Stimulated activated CD8-positive, alpha-beta memory T cell treated with anti-CD3 and anti-CD28 coated beads, Interleukin-4, amount 100 ng/mL, for 24 hours (primary cell): ENCODE measurements around the gene RNF215.
"Not testable (repeated sequence)": the region's sequence is repeated elsewhere in the genome, so short reads cannot be mapped to it uniquely, and the experiment has no call there.

Experiments used
- DNase-seq: peaks from one replicate; pipeline ENCODE4 v3.0.0-alpha.2; 2020; ENCODE audit warnings: low read depth

RNF215 gene

DNA sequence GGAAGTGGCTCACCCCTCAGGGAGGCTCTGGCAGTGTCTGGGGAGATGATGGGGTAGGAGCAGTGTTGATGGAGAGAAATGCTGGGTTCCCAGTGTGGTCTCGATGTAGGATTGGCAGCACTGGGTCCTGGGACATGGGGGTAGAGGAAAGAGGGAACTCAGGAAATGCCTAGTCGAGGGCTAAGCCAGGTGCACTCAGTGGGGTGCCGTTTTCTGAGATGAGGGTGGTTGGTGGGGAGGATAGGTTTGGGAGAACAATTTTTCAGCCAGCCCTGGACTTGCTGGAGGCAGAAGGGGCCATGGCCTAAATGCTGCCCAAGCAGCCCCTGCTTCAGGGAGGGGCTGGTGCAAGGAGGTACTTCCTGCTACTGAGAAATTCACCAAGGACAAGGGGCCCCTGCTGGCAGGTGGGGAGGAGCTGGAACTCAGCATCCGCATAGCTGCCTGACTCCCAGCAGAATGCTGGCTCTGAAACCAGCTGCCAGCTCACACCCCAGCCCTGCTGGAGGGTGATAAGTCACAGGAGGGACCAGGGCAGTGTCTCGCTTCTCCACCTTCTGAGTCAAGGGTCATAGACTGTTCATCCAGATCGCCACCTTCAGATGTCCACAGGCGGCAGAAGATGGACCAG, 24.4 kb downstream of the RNF215 start:
- DNase-seq: no peak

DNA sequence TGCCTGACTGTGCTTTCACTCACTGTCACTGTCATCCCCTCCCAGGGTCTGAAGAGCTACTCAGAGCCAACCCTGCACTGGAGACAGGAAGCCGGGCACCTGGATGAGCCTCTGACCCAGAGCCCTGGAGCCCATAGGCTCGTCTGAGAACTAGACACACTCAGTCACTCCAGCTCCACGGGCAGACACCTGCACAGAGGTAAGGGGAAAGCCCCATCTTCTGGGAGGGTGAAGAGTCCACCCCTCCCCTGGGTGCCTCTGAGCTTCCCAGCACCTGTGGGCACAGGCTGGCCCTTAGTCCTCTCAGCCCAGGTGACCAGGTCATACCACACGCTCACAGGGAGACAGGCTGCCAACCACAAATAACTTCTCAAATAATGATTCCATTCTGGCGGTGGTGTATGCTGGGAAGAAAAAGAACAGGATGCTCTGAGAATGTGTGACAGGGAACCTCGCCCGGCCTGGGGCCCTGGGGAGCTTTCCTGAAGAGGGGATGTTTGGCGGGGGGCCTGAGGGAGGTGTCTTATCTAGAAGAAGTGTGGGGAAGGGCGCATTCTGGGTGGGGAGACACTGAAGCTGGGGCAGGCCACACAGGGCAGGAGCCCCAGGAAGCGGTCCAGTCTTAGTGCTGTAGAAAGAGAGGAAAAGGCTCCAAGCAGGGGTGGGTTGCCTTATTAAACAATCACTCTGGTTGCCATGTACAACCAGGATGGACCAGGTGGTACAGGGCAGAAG, 25.1 kb downstream of the RNF215 start:
- DNase-seq: no peak

DNA sequence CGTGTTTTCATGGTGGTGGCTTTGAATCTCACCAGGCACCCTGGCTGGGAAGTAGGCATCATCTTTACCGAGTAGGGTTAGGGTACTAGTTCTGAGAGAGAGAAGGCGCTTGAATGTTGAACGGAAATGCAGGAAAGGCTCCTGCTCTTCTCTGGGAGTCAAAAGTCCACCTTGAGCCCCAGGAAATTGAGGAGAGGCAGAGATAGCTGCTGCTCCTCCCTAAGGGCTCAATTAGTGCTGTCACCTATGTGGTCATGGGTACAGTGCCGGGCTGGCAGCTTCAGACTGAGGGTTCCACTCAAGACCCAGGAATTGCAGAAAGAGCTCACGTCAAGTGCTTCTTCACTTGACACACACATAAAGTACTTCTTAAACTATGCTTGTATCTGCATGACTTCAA, 28.7 kb downstream of the RNF215 start:
- DNase-seq: no peak

DNA sequence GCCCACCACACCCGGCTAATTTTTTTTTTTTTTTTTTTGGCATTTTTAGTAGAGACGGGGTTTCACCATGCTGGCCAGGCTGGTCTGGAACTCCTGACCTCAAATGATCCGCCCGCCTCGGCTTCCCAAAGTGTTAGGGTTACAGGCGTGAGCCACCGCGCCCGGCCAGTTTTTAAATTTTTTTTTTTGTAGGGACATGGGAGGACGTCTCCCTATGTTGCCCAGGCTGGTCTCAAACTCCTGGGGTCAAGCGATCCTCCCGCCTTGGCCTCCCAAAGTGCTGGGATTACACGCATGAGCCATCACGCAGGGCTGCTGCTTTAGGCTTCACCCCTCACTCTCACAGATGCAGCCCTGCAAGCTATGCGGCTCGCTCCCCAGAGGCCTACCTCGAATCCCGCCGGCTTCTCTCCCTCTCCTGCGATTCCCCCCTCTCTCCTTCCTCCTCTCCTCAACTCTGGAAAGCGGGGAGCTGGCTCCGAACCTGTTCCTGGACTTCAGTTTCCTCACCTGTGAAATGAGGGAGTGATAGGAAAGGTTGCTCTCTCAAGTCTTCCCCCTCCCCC, 29.5 kb downstream of the RNF215 start:
- DNase-seq: no peak

DNA sequence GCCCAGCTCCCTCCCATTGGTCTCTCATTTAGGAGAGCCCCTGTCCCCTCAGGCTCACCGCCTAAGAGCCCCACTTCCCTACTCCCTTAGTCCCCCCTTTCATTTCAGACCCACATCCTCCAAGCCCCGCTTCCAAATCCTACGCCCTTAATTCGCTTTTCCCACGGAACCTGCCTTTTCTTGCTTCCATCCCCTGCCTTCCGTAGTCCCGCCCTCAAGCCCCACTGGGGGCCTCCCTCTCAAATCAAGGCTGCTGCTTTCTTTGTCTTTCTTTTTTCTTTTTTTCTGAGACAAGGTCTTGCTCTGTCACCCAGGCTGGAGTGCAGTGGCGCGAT, 30.0 kb downstream of the RNF215 start:
- no peak for DNase-seq

DNA sequence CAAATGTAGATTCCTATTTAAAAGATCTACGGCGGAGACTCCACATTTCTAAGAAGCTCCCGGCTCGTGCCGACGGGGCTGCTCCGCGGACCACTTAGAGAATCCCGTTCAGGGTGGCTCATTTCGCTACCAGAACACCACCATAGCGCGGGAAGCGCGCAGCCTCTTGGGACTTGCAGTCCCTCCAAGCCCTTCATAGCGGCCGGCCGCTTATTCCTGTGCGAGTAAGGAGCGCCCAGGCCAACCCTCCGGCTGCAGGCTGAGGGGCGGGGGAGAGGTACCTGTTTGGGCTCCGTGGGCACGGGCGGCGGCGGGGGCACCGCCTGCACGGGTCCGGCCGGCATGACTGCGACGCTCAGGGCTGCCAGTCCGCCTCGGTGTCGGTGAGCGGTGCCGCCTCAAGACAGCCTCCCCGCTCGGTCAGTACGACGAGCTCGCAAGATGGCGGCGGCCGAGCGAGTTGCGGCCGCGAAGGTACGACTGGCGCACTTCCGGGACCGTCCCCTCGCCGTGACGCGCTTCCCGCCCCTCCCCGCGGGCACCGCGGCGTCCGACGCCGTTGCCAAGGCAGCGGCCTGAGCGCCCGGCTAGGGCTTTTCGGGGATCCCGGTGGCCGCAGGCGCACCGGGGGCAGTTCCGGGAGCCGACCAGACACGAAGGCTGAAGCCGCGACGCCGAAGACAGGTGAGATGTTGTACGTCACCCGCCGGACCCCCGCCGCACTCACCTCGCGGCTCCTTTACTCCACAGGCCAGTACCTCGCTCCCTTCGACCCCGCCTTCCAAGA, 30.6 kb downstream of the RNF215 start, which contains the start of the genes CCDC157 and SF3A1:
Gene CCDC157, plus strand, starts transcription at position 559 of the 787 bp plus-strand sequence. CDS start 8,994 bp downstream, outside the sequence.
Gene SF3A1, minus strand, starts transcription at position 446 of the 787 bp plus-strand sequence. Its CDS starts 102 bp downstream, at position 344.
- peak; percentile 83 for DNase-seq

DNA sequence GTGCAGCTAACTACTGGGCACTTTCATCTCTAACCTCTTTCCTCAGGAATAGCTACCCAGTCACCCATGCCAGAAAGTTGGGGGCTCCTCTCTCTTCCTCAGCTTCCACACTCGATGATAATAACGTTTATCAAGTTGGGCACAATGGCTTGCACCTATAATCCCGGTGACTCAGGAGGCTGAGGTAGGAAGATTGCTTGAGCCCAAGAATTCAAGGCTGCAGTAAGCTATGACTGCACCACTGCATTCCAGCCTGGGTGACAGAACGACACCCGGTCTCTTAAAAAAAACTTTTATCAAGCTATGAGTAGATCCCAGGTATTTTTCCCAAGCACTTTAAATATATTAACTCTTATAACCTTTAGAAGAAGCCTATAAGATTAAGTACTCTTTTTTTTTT, 32.6 kb downstream of the RNF215 start:
- DNase-seq: no peak

DNA sequence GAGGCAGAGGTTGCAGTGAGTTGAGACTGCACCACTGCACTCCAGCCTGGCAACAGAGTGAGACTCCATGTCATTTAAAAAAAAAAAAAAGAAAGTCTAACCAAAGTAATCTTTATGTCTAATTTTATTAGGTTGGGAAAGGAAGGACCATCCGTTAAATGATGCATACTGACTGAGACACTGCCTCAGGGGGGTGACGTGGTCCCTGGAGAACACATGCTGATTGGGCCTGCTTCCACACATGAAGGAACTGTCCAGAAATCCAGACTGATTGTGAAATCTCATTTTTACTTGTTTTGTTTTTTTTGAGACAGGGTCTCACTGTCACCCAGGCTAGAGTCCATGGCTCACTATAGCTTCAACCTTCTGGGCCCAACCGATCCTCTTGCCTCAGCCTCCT, 36.0 kb downstream of the RNF215 start:
- DNase-seq: no peak

DNA sequence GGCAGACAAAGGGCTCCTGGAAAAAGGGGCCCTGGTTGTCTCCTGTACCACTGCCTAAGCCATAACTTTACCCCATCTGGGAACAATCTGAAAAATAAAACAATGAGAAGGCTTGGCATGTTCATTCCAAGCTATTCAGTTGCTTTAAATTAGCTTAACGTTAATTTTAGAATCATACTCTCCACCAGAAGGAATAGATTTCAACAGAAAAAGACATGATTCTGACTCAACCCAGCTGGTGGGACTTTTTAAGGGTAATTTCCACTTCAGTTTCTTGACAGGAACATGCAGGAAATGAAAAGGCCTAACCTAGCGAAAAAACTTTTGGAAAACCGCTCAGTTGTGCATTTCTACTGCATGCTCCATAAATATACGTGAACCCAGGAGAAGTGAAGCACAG, 38.4 kb downstream of the RNF215 start:
- DNase-seq: no peak

DNA sequence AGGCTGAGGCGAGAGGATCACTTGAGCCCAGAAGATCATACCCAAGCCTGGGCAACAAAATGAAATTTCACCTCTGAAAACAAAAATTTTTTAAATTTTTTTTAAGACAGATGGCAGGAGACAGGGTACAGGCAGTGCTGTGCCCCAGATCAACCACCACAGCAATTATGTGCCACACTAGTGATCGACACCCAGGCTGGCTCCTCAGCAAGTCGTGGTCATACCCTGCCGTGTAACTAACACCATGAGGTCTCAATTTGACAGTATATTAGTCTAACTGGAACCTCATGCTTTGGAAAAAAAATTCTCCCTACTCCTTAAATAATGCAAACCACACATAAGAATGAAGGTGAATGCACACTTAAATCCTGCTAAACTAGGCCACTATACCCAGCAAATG, 38.8 kb downstream of the RNF215 start:
- no peak for DNase-seq

DNA sequence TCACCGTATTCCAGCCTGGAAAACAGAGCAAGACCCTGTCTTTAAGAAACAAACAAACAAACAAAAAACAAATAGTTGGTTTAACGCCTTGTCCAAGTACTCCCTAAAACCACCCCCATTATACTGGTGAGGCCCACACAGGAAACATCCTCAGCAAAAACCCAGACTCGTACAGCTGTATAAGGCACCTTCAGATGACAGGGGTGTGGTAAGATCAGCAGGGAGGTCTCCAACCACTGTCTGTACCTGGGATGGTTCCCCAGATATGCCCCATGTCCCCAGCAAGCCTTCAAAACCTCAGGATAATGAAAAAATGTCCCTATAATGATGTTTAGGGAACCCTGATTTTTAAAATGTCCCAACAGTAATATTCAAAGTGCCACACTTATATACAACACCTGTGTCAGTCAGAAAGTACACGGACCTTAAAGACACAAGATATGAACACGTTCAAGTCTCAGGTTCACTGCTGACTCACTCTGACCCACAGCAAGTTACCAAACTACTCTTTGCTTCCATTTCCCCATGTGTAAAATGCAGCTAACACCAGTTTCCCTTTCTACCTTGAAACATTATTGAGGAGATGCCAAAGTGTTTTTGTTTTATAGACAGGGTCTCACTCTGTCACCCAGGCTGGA, 39.8 kb downstream of the RNF215 start:
- no peak for DNase-seq

DNA sequence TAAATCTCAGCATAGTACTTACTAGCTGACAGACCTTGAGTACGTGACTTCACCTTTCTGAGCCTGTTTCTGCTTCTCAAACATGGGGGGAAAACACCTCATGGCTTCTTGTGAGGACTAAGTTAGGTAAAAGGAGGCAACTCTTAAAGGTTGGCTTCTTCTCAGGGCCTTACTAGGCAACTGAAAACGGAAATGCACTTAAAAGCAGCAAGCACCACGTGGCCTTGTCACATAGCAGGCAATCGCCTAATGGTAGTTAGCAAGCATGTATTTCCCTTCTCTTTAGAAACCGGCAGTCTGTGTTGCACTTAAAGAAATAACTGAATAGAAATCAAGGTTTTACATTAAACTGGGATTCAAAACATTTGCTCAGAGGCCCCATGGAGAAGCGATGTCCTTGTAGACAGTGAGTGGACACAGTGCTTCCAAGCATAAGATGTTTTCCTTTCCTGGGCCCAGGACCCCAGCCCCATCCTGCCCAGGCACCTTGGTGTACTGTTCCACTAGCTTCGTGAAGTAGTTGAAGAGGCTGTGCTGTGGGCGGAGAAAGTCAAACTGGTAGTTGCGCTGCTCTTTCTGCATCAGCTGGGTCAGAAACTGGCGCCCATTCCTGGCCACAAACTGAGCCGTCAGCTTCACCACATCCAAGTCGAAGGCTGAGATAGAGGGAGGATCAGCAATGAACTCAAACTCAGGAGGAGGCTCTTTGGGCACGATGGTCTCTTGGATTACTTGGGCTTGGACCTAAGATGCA, 42.6 kb downstream of the RNF215 start:
- DNase-seq: no peak

DNA sequence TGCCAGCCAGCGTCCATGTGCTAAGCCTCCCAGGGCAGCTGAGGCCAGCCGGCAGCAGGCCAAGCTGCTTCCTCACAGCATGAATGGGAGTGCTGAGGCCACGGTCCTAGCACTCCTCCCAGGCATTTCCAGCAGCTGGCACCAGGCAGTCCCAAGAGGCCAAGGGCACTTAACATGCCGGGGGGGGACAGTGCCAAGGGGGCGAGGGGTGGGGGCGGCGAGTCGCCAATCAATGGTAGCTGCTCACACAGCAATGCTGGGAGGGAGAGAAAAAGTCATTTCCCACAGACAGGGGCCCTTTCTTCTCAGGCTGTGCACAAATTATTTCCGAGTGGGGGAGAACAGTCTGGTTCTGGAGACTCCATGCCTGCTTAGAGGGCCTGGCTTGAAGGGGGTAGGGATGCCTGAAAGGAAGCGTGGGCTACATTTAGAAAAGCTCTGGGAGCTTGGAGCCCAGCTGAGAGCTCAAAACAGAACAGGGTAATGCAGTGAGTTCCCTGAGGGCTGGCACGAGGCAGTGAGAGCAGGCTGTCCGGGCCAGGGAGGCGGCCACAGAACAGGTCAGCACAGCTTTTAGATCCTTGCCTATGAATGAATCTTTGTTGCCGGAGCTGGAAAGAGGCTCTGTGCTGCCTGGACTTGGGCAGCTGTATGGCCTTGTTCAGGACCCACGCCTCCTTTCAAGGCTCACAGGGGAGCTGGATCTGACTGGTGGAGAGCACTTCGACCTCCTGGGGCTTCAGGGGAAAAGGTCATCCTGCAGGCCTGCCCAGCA, 46.1 kb downstream of the RNF215 start:
- DNase-seq: no peak

DNA sequence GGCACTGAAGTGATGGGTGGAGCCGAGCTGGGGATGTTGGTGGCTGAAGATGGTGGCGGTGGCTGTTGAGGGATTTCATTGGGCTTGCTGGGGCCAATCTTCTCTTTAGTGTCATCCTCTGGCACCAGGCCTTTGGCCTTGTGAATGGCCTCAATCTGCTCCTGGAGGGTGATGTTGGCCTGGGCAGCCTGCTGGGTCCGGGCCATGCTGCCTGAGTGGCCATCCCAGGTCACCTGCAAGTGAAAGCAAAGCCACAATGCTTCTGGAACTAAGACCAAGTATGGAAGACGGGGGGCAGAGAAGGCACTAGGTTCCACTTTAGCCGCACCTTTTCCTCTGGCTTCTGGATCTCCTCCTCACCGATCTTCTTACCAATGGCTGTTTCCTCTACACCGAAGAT, 48.4 kb downstream of the RNF215 start:
- DNase-seq: no peak

DNA sequence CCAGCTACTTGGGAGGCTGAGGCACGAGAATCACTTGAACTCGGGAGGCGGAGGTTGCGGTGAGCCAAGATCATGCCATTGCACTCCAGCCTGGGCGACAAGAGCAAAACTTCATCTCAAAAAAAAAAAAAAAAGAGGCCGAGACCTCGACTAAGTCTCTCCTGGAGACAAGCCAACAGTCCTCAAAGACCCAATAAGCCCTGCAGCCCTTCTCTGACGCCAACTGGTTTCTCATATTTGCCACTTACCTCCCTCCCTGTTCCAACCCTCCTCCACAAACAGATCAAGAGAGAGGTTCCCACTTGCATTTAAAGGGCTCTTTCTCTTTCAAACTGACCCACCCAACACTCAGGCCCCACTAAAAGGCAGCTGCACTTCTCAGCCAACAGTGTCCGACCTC, 48.9 kb downstream of the RNF215 start:
- DNase-seq: not testable (repeated sequence)

DNA sequence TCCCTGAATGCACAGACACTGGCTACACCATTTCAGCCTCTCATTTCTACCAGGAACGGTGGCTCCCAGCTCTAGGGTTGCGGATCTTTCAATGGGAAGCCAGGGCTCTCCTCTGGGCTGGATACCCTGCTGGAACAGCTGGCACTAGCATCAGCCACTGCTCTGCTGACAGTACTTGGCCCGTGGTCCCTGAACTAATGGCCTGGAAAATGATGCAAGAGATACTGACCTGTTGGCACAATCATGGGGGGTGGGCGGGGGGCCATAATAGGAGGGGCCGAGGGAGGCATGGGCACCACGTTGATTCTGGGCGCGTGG, 49.8 kb downstream of the RNF215 start:
- no peak for DNase-seq

DNA sequence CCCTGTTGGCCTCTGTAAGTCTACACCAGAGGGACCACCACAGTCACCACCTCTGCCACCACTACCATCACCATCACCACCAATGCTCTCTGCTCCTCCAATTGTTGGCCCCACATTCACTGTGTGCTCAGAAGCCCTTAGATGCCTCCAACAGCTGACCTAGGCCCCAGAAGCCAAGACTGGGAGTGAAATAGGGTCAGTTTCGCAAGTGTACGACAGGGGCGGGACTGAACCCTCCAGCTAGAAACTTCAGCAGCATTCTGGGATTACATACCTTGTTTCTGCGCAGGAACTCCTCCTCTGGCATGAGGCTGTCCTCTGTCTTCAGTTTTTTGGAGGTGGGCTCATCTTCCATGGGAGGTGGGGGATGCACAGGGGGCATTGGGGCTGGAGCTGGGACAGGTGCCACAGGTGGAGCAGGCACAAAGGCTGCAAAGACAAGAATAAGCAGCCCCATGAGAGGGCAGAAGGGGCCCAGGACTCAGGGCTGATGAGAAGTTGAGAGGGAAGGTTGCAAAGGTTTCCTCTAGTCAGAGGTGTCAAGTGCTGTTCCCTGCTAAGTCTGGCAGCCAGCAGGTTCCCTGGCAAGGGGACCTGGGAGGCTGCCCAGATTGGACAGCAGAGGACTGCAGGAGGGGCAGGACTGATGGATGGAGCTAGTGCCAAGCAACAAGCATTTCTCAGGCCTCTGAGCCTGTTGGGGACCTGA, 50.3 kb downstream of the RNF215 start:
- DNase-seq: no peak

DNA sequence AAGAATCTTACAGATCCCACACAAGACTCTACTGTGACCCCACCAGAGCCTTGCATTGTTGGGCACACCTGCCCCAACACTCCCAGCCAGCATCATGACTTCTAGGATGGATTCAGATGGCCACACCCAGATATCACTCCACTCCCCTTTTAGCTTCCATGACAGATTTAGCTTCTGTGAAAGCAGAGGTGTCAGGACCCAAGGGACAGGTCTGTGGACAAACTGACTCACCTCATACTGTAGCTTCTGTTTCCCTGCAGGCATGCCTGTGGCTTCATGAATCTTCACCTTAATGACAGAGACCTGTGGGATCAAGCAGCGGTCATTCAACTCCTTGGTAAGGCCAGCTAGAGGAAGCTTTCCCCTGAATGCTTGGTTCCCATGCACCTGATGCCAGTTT, 52.0 kb downstream of the RNF215 start:
- no peak for DNase-seq

DNA sequence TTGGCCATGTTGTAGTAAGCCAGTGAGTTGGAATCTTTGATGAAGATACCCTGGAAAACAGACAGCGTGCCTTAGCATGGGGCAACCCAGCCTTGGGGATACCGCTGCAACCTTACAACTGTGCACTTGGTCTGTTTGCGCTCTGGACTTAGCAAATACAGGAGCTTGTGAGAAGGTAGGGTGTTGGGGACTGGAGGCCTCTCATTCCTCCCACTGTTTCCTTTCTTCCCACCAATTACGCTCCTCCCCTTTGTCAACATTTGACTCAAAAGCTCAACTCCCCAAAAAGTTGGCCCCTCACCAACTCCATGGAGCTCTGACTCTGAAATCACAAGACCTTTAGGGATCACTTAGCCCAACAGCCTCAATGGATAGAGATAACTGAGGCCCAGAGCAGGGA, 52.6 kb downstream of the RNF215 start:
- DNase-seq: no peak

DNA sequence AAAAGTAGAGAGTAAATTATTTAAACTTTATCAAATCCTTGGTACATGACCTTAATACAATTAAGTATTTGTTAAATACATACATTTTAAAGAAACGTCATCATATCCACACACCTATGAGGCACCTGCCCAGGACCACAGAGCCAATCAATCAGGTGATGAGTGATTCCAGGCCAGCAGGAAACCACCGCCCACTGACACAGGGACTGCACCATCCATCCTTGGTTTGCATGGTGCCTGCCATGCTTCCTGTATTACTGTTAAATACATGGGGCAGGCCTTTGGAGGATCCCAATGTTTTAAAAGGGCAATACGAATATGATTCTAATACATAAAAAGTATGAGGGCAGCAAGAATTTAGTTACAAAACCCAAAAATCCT, 53.5 kb downstream of the RNF215 start:
- DNase-seq: no peak
